HepG2 (cell line): Measurements from ENCODE around the gene ALOX12. TPM values are rescaled to one million over a fixed set of nuclear protein-coding genes. Genes with fewer than 3 reads are reported as not detected.
"Not testable (repeated sequence)": the region's sequence is repeated elsewhere in the genome, so short reads cannot be mapped to it uniquely, and the experiment has no call there.

Experiments
- ATAC-seq: fragments of 200-7000 bp; cut with Tn5 transposase; 3 replicates; pipeline ENCODE4 v1.9.1; 2020; ENCODE audit warnings: mild to moderate bottlenecking, moderate library complexity
- BruUV-seq: library from RNA; stranded (reverse); fragments of 400-500 nt; replicated peaks from 2 replicates; lab custom pipeline; 2021; lab: Mats Ljungman, UMichigan
- CTCF ChIA-PET: fragments of 300-600 bp; formaldehyde crosslinking; extraction: SDS; loops from one replicate; lab custom pipeline; 2021; ENCODE audit warnings: low total read pairs, inconsistent platforms, low intra/inter-chr PET ratio; lab: Yijun Ruan, JAX
- POLR2A ChIA-PET: fragments of 350-600 bp; sonication (Branson Sonifier 250); formaldehyde crosslinking; loops from one replicate; lab custom pipeline; 2020; ENCODE audit warnings: antibody characterized with exemption, inconsistent platforms; lab: Yijun Ruan, JAX
- DNase-seq: peaks from one replicate; pipeline ENCODE4 v3.0.0-alpha.2; 2015; ENCODE audit warnings: low spot score
- FAIRE-seq: peaks from 3 replicates; lab custom pipeline; 2011; peaks lifted over from hg19 to GRCh38; lab: Jason Lieb, UNC
- H2AFZ ChIP-seq: one replicate; pipeline ENCODE4 v1.6.1; 2011; ENCODE audit warnings: low read length, inconsistent platforms
- H3K27ac ChIP-seq: fragments of 300-600 bp; 3 replicates; pipeline ENCODE4 v1.8.0; 2011; ENCODE audit warnings: mixed run types, mild to moderate bottlenecking, mixed read lengths, low read length, inconsistent platforms; ENCODE audit not compliant: insufficient read depth; ENCODE audit errors: extremely low read length
- H3K27me3 ChIP-seq, 2 experiments: fragments of 200-600 bp in 1 of 2; 2 replicates in 1 of 2; 3 replicates in 1 of 2; pipeline versions ENCODE4 v1.6.0 to v1.8.0; 2011; ENCODE audit warnings: low read length in 2 of 2, mild to moderate bottlenecking in 2 of 2, moderate library complexity in 2 of 2, inconsistent platforms in 1 of 2; ENCODE audit not compliant: insufficient read depth in 2 of 2, control insufficient read depth in 1 of 2
- H3K36me3 ChIP-seq, 2 experiments: fragments of 200-600 bp in 1 of 2; replicated peaks in 1 of 2; 2 replicates in 1 of 2; 3 replicates in 1 of 2; pipeline versions ENCODE4 v1.5.1 to v1.8.0; 2011; ENCODE audit warnings: low read length in 2 of 2, inconsistent platforms in 1 of 2; ENCODE audit not compliant: insufficient read depth in 2 of 2, control insufficient read depth in 1 of 2
- H3K4me1 ChIP-seq: 2 replicates; pipeline ENCODE4 v1.5.1; 2012; ENCODE audit warnings: low read length, inconsistent platforms; ENCODE audit not compliant: insufficient read depth
- H3K4me2 ChIP-seq: 2 replicates; pipeline ENCODE4 v1.6.0; 2011; ENCODE audit warnings: low read depth, low read length, inconsistent platforms
- H3K4me3 ChIP-seq, 3 experiments: fragments of 200-600 bp in 1 of 3; sonication (generic), shearing (Covaris generic) in 1 of 3; replicated peaks in 1 of 3; 2 replicates each; pipeline ENCODE4 v1.5.1; 2011 to 2016; ENCODE audit warnings: low read length in 3 of 3, inconsistent platforms in 2 of 3, low read depth in 2 of 3, mild to moderate bottlenecking in 2 of 3, control low read depth in 1 of 3, mixed read lengths in 1 of 3; ENCODE audit not compliant: insufficient read depth in 1 of 3
- H3K79me2 ChIP-seq: one replicate; pipeline ENCODE4 v1.6.1; 2011; ENCODE audit warnings: low read length, inconsistent platforms; ENCODE audit not compliant: insufficient read depth
- H3K9ac ChIP-seq: 2 replicates; pipeline ENCODE4 v1.6.0; 2011; ENCODE audit warnings: mild to moderate bottlenecking, low read depth, low read length, inconsistent platforms; ENCODE audit not compliant: insufficient read depth
- H3K9me3 ChIP-seq: 2 replicates; pipeline ENCODE4 v1.5.1; 2012; ENCODE audit warnings: mild to moderate bottlenecking, low read length
- H4K20me1 ChIP-seq: 2 replicates; pipeline ENCODE4 v1.6.0; 2011; ENCODE audit warnings: inconsistent platforms, mild to moderate bottlenecking, low read length, moderate library complexity; ENCODE audit not compliant: insufficient read depth
- HCFC1 ChIP-seq: fragments of 150-350 bp; IDR thresholded peaks from 2 replicates; pipeline ENCODE4 v1.6.1; 2014; ENCODE audit warnings: low read depth, low read length
- HIVEP1 ChIP-seq: sonication (generic); formaldehyde crosslinking; IDR thresholded peaks from 2 replicates; pipeline ENCODE4 v1.4.0; 2020; ENCODE audit warnings: mild to moderate bottlenecking, missing genetic modification reagents
- JDP2 ChIP-seq: sonication (generic); formaldehyde crosslinking; IDR thresholded peaks from 2 replicates; pipeline ENCODE4 v1.8.1; 2022; ENCODE audit warnings: missing genetic modification reagents, borderline replicate concordance
- MTA3 ChIP-seq: sonication (generic); formaldehyde crosslinking; IDR thresholded peaks from 2 replicates; pipeline ENCODE4 v1.4.0; 2020; ENCODE audit warnings: missing genetic modification reagents
- NAIF1 ChIP-seq: sonication (generic); formaldehyde crosslinking; IDR thresholded peaks from 2 replicates; pipeline ENCODE4 v1.5.0; 2020; ENCODE audit warnings: mild to moderate bottlenecking, missing genetic modification reagents, borderline replicate concordance
- YEATS2 ChIP-seq: sonication (generic); formaldehyde crosslinking; IDR thresholded peaks from 2 replicates; pipeline ENCODE4 v1.4.0; 2020; ENCODE audit warnings: missing genetic modification reagents, borderline replicate concordance
- ZFP1 ChIP-seq: IDR thresholded peaks from 2 replicates; pipeline ENCODE4 v1.6.1; 2016
- ZFP37 ChIP-seq: sonication (generic); formaldehyde crosslinking; IDR thresholded peaks from 2 replicates; pipeline ENCODE4 v1.4.0; 2020; ENCODE audit warnings: missing genetic modification reagents, borderline replicate concordance
- ZNF709 ChIP-seq: sonication (generic); formaldehyde crosslinking; IDR thresholded peaks from 2 replicates; pipeline ENCODE4 v1.5.0; 2020; ENCODE audit warnings: mild to moderate bottlenecking, missing genetic modification reagents
- ZNF747 ChIP-seq: sonication (generic); formaldehyde crosslinking; IDR thresholded peaks from 2 replicates; pipeline ENCODE4 v1.8.1; 2023; ENCODE audit warnings: missing genetic modification reagents, mild to moderate bottlenecking, borderline replicate concordance
- WGBS: methylation state at CpG from one replicate; pipeline ENCODE4 v1.1.6; 2017; ENCODE audit warnings: low lambda C conversion rate; 5-methylcytosine and 5-hydroxymethylcytosine counted together
- in situ Hi-C: cut with HindIII; loops from 2 replicates; pipeline ENCODE4 v1.10.0; 2017; ENCODE audit warnings: low pct_unique_long_range_greater_than_20kb; ENCODE audit not compliant: extremely low pct_ligation_motif_present
- intact Hi-C: fragments of 100-400 bp; cut with micrococcal nuclease; formaldehyde crosslinking; loops from one replicate; pipeline ENCODE4 v1.10.0; 2022; ENCODE audit not compliant: unreplicated experiment
- polyA plus RNA-seq, 8 experiments: library from polyadenylated mRNA; depleted of rRNA in 3 of 8; stranded (reverse) in 7 of 8; unstranded in 1 of 8; fragments of >200 nt; fragmentation: Illumina TruSeq in 4 of 8; extraction: Trizol in 4 of 8; gene quantifications; 2 replicates each; pipeline versions ENCODE4 v1.2.1 to v1.2.3, GENCODE V29; 2011 to 2016; ENCODE audit warnings: low read depth in 4 of 8, missing spikeins in 1 of 8, mixed read lengths in 1 of 8; ENCODE audit not compliant: insufficient read depth in 1 of 8
- total RNA-seq, 5 experiments: library from RNA; depleted of rRNA; stranded (reverse); fragments of >200 nt; fragmentation: Illumina TruSeq; extraction: Trizol; gene quantifications; 2 replicates each; pipeline ENCODE4 v1.2.3, GENCODE V29; 2016; ENCODE audit warnings: low read depth in 1 of 5
- TF ChIP-seq, protein P1 (sequence below): sonication (generic); formaldehyde crosslinking; IDR thresholded peaks from 2 replicates; pipeline ENCODE4 v1.5.0; 2020; ENCODE audit warnings: mild to moderate bottlenecking, missing genetic modification reagents, borderline replicate concordance

ALOX12 gene
- total and polyA plus RNA-seq, 2 of the 13 experiments (the other 11 are each of a cell fraction or from before 2014, with no cell fraction given), result not detected

DNA sequence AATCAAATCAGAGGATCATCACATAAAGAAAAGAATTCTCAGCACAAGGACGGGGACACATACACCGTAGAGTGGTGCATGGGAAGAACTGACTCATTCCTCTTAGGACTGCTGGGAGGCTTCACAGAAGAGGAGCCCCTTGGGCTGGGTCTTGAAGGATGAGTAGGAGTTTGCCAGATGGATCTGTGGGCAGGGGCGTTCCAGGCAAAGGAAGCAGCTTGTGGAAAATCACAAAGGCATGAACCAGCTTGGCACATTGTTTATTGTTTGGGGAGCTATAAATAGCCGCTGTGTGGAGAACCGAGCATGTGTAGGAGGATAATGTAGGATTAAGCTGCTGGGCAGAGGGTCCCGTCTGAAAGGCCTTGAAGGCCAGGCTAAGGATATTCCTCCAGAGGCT is 53.1 kb downstream of the ALOX12 start:
- WGBS, result 92% methylated on average over 6 of the region's 6 CpGs
- no peaks in the 10 kb centered on the region for H3K79me2 ChIP-seq
- TF ChIP-seq, protein P1, sequence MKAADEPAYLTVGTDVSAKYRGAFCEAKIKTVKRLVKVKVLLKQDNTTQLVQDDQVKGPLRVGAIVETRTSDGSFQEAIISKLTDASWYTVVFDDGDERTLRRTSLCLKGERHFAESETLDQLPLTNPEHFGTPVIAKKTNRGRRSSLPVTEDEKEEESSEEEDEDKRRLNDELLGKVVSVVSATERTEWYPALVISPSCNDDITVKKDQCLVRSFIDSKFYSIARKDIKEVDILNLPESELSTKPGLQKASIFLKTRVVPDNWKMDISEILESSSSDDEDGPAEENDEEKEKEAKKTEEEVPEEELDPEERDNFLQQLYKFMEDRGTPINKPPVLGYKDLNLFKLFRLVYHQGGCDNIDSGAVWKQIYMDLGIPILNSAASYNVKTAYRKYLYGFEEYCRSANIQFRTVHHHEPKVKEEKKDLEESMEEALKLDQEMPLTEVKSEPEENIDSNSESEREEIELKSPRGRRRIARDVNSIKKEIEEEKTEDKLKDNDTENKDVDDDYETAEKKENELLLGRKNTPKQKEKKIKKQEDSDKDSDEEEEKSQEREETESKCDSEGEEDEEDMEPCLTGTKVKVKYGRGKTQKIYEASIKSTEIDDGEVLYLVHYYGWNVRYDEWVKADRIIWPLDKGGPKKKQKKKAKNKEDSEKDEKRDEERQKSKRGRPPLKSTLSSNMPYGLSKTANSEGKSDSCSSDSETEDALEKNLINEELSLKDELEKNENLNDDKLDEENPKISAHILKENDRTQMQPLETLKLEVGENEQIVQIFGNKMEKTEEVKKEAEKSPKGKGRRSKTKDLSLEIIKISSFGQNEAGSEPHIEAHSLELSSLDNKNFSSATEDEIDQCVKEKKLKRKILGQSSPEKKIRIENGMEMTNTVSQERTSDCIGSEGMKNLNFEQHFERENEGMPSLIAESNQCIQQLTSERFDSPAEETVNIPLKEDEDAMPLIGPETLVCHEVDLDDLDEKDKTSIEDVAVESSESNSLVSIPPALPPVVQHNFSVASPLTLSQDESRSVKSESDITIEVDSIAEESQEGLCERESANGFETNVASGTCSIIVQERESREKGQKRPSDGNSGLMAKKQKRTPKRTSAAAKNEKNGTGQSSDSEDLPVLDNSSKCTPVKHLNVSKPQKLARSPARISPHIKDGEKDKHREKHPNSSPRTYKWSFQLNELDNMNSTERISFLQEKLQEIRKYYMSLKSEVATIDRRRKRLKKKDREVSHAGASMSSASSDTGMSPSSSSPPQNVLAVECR (CRISPR knock-in tag), result no peak
- no peak for TF ChIP-seq HCFC1
- TF ChIP-seq MTA3, result no peak
- no peak for TF ChIP-seq JDP2 (CRISPR knock-in tag)
- TF ChIP-seq HIVEP1 (CRISPR knock-in tag), result no peak
- no peak for TF ChIP-seq ZNF747 (CRISPR knock-in tag)
- no peak for TF ChIP-seq ZFP1 (CRISPR knock-in tag)
- TF ChIP-seq ZNF709 (CRISPR knock-in tag), result no peak
- no peak for TF ChIP-seq NAIF1 (CRISPR knock-in tag)
- TF ChIP-seq YEATS2, result no peak
- no peak for TF ChIP-seq ZFP37 (CRISPR knock-in tag)
- no peak overlapping the region for H2AFZ ChIP-seq
- no peak for ATAC-seq
- peaks cover 70% of the 10 kb centered on the region for H3K4me1 ChIP-seq
- H3K4me2 ChIP-seq, result no peak overlapping the region
- no peak for FAIRE-seq
- no peak overlapping the region for H3K9ac ChIP-seq
- no peak overlapping the region for H3K27ac ChIP-seq
- DNase-seq, result no peak
- H3K9me3 ChIP-seq, result no peaks in the 10 kb centered on the region
- in situ Hi-C loops (loop anchor here (10.0 kb wide), 1 partner anchor 236 kb away; the partner anchor contains the start of gene SLC2A4), intact Hi-C loops (loop anchor here (5.0 kb wide), 1 partner anchor 303 kb away; the partner anchor contains the start of gene KCTD11)
- H3K36me3 ChIP-seq, result no peaks in the 10 kb centered on the region
- POLR2A ChIA-PET, result interaction anchor here (0.9 to 1.5 kb wide), 5 partner anchors 10 to 130 kb away, joined by 3 to 8 read pairs (median 4); partner anchors contain the start of gene ASGR2
- no peaks in the 10 kb centered on the region; a peak in 1 of 5 replicates for H3K27me3 ChIP-seq
- H4K20me1 ChIP-seq, result no peaks in the 10 kb centered on the region
- H3K4me3 ChIP-seq, result no peak overlapping the region
- CTCF ChIA-PET, result no interaction called here
- no TSS peak for BruUV-seq

DNA sequence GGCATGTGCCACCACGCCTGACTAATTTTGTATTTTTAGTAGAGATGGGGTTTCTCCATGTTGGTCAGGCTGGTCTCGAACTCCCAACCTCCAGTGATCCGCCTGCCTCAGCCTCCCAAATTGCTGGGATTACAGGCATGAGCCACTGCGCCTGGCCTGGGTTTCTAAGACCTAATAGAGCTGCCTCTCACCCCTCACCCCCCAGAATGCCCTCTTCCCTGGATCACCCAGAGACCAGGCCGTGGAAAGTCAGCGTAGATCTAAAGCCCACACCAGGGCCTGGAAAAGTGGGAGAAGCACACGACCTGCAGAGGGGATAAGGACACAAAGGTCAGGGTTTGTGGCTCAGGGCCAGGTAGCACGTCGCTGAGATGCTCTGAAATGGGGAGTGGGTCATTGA is 54.7 kb downstream of the ALOX12 start:
- DNase-seq, H3K27me3 ChIP-seq, H4K20me1 ChIP-seq, H3K79me2 ChIP-seq, ATAC-seq, H3K27ac ChIP-seq, H3K9ac ChIP-seq, BruUV-seq, H3K4me2 ChIP-seq, CTCF ChIA-PET, FAIRE-seq, H3K9me3 ChIP-seq, H2AFZ ChIP-seq, H3K4me3 ChIP-seq, H3K36me3 ChIP-seq: not testable (repeated sequence)
- in situ Hi-C loops (loop anchor here (5.0 kb wide), 2 partner anchors 42 to 87 kb away; no protein-coding TSS in a partner anchor), intact Hi-C loops (loop anchor here (5.0 kb wide), 1 partner anchor 67 kb away; no protein-coding TSS in a partner anchor)
- peaks cover 66% of the 10 kb centered on the region for H3K4me1 ChIP-seq
- POLR2A ChIA-PET, result interaction anchor here (1.2 to 2.1 kb wide), 3 partner anchors 65 to 128 kb away, joined by 4 to 19 read pairs (median 5); partner anchors contain the start of gene ASGR2
- WGBS, result 67% methylated on average over 7 of the region's 9 CpGs
